HEK293 (cell line): ENCODE measurements around the gene EEF1A2.

Experiments
- CTCF ChIA-PET: fragments of 350-600 bp; formaldehyde crosslinking; extraction: SDS; loops from one replicate; lab custom pipeline; 2021; ENCODE audit warnings: antibody characterized with exemption; lab: Yijun Ruan, JAX
- POLR2A ChIA-PET: fragments of 300-600 bp; formaldehyde crosslinking; extraction: SDS; loops from one replicate; lab custom pipeline; 2020; ENCODE audit warnings: antibody characterized with exemption, inconsistent platforms; lab: Yijun Ruan, JAX
- H3K27ac ChIP-seq: fragments of 200-500 bp; sonication (Bioruptor generic); 2 replicates; pipeline ENCODE4 v1.5.1; 2014; ENCODE audit warnings: low read depth, low read length, control low read depth, inconsistent platforms; ENCODE audit errors: extremely low read depth
- H3K36me3 ChIP-seq, 2 experiments: fragments of 200-500 bp in 1 of 2; sonication (Bioruptor generic) in 1 of 2; 1 replicate in 1 of 2; 2 replicates in 1 of 2; pipeline ENCODE4 v1.5.1; 2014 to 2017; ENCODE audit warnings: inconsistent platforms in 2 of 2, low read length in 2 of 2; ENCODE audit not compliant: control insufficient read depth in 2 of 2, insufficient read depth in 1 of 2
- H3K4me1 ChIP-seq: fragments of 200-500 bp; sonication (Bioruptor generic); 2 replicates; pipeline ENCODE4 v1.5.1; 2014; ENCODE audit warnings: mild to moderate bottlenecking, low read length, inconsistent platforms; ENCODE audit not compliant: control insufficient read depth, insufficient read depth
- H3K4me3 ChIP-seq: 2 replicates; pipeline ENCODE4 v1.5.1; 2011; ENCODE audit warnings: low read depth, mild to moderate bottlenecking, control low read depth, low read length, moderate library complexity
- H3K9me3 ChIP-seq: fragments of 200-500 bp; sonication (Bioruptor generic); 2 replicates; pipeline ENCODE4 v1.5.1; 2014; ENCODE audit warnings: low read depth, low read length, inconsistent platforms; ENCODE audit not compliant: control insufficient read depth, insufficient read depth
- SP2 ChIP-seq: fragments of 450-650 bp; formaldehyde crosslinking; IDR thresholded peaks from 2 replicates; pipeline ENCODE4 v1.5.1; 2016; ENCODE audit warnings: missing biosample characterization, missing genetic modification characterization
- WT1 ChIP-seq: fragments of 450-650 bp; formaldehyde crosslinking; IDR thresholded peaks from 2 replicates; pipeline ENCODE4 v1.5.1; 2016; ENCODE audit warnings: missing biosample characterization, missing genetic modification characterization
- ZBTB8A ChIP-seq: fragments of 450-650 bp; formaldehyde crosslinking; IDR thresholded peaks from 2 replicates; pipeline ENCODE4 v1.5.1; 2016; ENCODE audit warnings: missing biosample characterization, missing genetic modification characterization
- ZNF10 ChIP-seq: fragments of 450-650 bp; formaldehyde crosslinking; IDR thresholded peaks from 2 replicates; pipeline ENCODE4 v1.5.1; 2017; ENCODE audit warnings: missing biosample characterization, missing genetic modification characterization
- ZNF221 ChIP-seq: fragments of 450-650 bp; formaldehyde crosslinking; IDR thresholded peaks from 2 replicates; pipeline ENCODE4 v1.5.1; 2017; ENCODE audit warnings: missing biosample characterization, missing genetic modification characterization, borderline replicate concordance
- ZNF223 ChIP-seq: fragments of 450-650 bp; formaldehyde crosslinking; IDR thresholded peaks from 2 replicates; pipeline ENCODE4 v1.5.1; 2016; ENCODE audit warnings: missing biosample characterization, missing genetic modification characterization
- ZNF274 ChIP-seq, 2 experiments: fragments of 200-500 bp in 1 of 2; fragments of 450-650 bp in 1 of 2; sonication (Bioruptor generic) in 1 of 2; formaldehyde crosslinking in 1 of 2; IDR thresholded peaks; 2 replicates each; pipeline versions ENCODE4 v1.5.1 to v1.6.1; 2014 to 2016; ENCODE audit warnings: borderline replicate concordance in 1 of 2, inconsistent platforms in 1 of 2, low read length in 1 of 2, missing biosample characterization in 1 of 2, missing genetic modification characterization in 1 of 2
- ZNF324 ChIP-seq: fragments of 450-650 bp; formaldehyde crosslinking; IDR thresholded peaks from 2 replicates; pipeline ENCODE4 v1.5.1; 2016; ENCODE audit warnings: missing biosample characterization, missing genetic modification characterization
- ZNF354C ChIP-seq: fragments of 450-650 bp; formaldehyde crosslinking; IDR thresholded peaks from 2 replicates; pipeline ENCODE4 v1.5.1; 2016; ENCODE audit warnings: missing biosample characterization, missing genetic modification characterization, low read depth, borderline replicate concordance
- ZNF48 ChIP-seq: fragments of 450-650 bp; formaldehyde crosslinking; IDR thresholded peaks from 2 replicates; pipeline ENCODE4 v1.5.1; 2016; ENCODE audit warnings: missing biosample characterization, missing genetic modification characterization
- ZNF544 ChIP-seq: fragments of 450-650 bp; formaldehyde crosslinking; IDR thresholded peaks from 2 replicates; pipeline ENCODE4 v1.5.0; 2017; ENCODE audit warnings: missing biosample characterization, missing genetic modification characterization
- ZNF548 ChIP-seq: fragments of 450-650 bp; formaldehyde crosslinking; IDR thresholded peaks from 2 replicates; pipeline ENCODE4 v1.5.1; 2016; ENCODE audit warnings: missing biosample characterization, missing genetic modification characterization
- ZNF561 ChIP-seq: fragments of 450-650 bp; IDR thresholded peaks from 2 replicates; pipeline ENCODE4 v1.5.1; 2018; ENCODE audit warnings: missing biosample characterization, missing genetic modification characterization, borderline replicate concordance
- ZNF629 ChIP-seq: fragments of 450-650 bp; formaldehyde crosslinking; IDR thresholded peaks from 2 replicates; pipeline ENCODE4 v1.5.1; 2017; ENCODE audit warnings: missing biosample characterization, missing genetic modification characterization
- ZNF747 ChIP-seq: fragments of 450-650 bp; formaldehyde crosslinking; IDR thresholded peaks from 2 replicates; pipeline ENCODE4 v1.5.1; 2016; ENCODE audit warnings: missing biosample characterization, missing genetic modification characterization
- ZNF830 ChIP-seq: fragments of 450-650 bp; IDR thresholded peaks from 2 replicates; pipeline ENCODE4 v1.5.0; 2018; ENCODE audit warnings: missing biosample characterization, missing genetic modification characterization, low read depth, mild to moderate bottlenecking, moderate library complexity
- TF ChIP-seq, protein P1 (sequence below): fragments of 450-650 bp; IDR thresholded peaks from 2 replicates; pipeline ENCODE4 v1.5.1; 2018; ENCODE audit warnings: missing biosample characterization, mild to moderate bottlenecking, missing genetic modification characterization
- TF ChIP-seq, protein P2 (sequence below): fragments of 450-650 bp; formaldehyde crosslinking; IDR thresholded peaks from 2 replicates; pipeline ENCODE4 v1.5.1; 2016; ENCODE audit warnings: missing biosample characterization, missing genetic modification characterization
- TF ChIP-seq, protein P3 (sequence below): fragments of 450-650 bp; formaldehyde crosslinking; IDR thresholded peaks from 2 replicates; pipeline ENCODE4 v1.5.1; 2016; ENCODE audit warnings: missing biosample characterization, missing genetic modification characterization
- TF ChIP-seq, protein P4 (sequence below): fragments of 450-650 bp; formaldehyde crosslinking; IDR thresholded peaks from 2 replicates; pipeline ENCODE4 v1.5.1; 2016; ENCODE audit warnings: missing biosample characterization, missing genetic modification characterization
- TF ChIP-seq, protein P5 (sequence below): fragments of 450-650 bp; formaldehyde crosslinking; IDR thresholded peaks from 2 replicates; pipeline ENCODE4 v1.5.1; 2016; ENCODE audit warnings: missing biosample characterization, missing genetic modification characterization

The EEF1A2 gene

DNA sequence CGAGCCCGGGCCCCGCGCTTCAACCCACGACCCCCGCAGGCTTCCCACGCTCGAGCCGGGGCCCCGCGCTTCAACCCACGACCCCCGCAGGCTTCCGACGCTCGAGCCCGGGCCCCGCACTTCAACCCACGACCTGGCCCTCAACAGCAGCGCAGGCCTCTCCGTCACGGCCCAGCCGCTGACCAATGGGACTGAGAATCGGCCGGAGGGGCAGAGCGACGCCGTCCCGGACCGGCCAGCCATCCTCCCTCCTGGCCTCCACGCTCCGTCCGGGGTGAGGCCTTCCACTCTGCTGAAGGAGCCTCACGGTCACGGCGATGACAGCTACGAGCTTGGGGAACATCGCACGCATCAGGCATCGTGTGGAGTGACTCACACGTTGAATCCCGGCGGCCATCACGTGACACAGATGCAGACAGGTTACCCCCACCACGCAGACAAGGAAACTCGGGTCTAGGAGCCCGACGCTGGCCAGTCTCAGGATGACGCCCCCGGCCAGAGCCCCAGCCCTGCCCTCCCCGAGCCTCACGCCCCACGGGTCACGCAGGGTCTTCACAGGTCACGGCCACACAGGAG lies 32.5 kb downstream of the EEF1A2 start:
- no peak overlapping the region for H3K27ac ChIP-seq
- no peaks in the 10 kb centered on the region for H3K9me3 ChIP-seq
- no peak for TF ChIP-seq ZNF223 (tag by site-specific recombination)
- TF ChIP-seq ZNF629: no peak
- TF ChIP-seq, protein P1, sequence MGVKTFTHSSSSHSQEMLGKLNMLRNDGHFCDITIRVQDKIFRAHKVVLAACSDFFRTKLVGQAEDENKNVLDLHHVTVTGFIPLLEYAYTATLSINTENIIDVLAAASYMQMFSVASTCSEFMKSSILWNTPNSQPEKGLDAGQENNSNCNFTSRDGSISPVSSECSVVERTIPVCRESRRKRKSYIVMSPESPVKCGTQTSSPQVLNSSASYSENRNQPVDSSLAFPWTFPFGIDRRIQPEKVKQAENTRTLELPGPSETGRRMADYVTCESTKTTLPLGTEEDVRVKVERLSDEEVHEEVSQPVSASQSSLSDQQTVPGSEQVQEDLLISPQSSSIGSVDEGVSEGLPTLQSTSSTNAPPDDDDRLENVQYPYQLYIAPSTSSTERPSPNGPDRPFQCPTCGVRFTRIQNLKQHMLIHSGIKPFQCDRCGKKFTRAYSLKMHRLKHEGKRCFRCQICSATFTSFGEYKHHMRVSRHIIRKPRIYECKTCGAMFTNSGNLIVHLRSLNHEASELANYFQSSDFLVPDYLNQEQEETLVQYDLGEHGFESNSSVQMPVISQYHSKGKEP (tag by site-specific recombination): no peak
- no peak for TF ChIP-seq ZNF324
- TF ChIP-seq ZNF548 (tag by site-specific recombination): no peak
- POLR2A ChIA-PET: no interaction called here
- no peak overlapping the region for H3K4me3 ChIP-seq
- H3K36me3 ChIP-seq: no peaks in the 10 kb centered on the region
- H3K4me1 ChIP-seq: no peaks in the 10 kb centered on the region
- CTCF ChIA-PET: no interaction called here

DNA sequence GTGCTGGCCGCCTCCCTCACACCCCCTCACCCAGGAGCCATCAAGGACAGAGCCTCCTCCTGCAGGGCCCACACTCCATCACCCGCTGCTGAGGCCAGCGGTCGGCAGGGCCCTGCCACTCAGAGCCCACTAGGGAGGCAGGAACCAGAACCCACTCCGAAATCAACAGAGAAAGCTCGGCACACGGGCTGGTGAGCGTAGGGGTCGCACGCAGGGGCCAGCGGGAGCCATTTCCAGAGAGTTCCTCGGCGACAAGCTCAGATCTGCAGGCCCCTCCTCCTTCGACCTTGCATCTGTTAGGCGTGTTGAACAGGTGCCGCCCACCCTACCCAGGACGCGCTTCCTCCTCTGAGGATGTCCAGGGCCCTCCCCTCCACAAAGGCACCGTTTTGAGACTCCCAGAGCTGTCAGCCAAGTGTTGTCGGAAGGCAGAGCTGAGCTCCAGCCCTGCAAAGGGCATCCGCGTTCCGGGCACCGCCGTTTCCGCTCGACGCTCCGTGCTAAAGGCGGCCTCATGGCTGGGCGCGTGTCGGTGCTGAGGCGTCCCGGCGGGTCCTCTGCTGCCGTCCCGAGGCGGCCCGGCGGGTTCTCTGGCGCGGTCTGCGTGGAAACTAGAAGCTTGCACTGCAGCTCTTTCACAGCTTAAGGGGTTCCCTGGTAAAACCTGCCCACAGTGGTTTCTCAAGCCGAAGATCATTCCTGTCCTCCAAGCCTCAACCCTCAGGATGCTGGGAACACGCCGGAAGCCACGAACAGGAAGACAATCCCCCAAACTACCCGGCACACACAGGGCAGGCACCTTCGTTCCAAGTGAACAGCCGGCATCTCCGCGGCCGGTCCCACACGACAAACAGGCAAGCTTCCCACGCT lies 33.3 kb downstream of the EEF1A2 start:
- ChIA-PET POLR2A (no interaction called here), CTCF (interaction anchor here (0.7 to 1.9 kb wide), 5 partner anchors 24 to 410 kb away, joined by 3 to 7 read pairs (median 3); no protein-coding TSS in a partner anchor)
- Histone ChIP-seq H3K9me3 (no peaks in the 10 kb centered on the region), H3K36me3 (no peaks in the 10 kb centered on the region), H3K4me3 (no peak overlapping the region), H3K4me1 (no peaks in the 10 kb centered on the region), H3K27ac (no peak overlapping the region)
- TF ChIP-seq ZNF747 (tag by site-specific recombination) (no peak), SP2 (no peak), ZNF10 (tag by site-specific recombination) (no peak), ZNF830 (no peak), ZNF221 (no peak), ZNF544 (no peak), ZNF354C (no peak), ZNF48 (tag by site-specific recombination) (no peak), ZNF274 (IDR thresholded peaks at IDR 0.05; ENCODE audit: low read length) (no peak), ZNF274 (tag by site-specific recombination; IDR thresholded peaks at IDR 0.05; ENCODE audit: borderline replicate concordance) (no peak), ZBTB8A (tag by site-specific recombination) (0 out of 2 replicates have a peak, but pooled peaks have one; percentile 34), ZNF561 (no peak), WT1 (tag by site-specific recombination) (no peak)
- TF ChIP-seq, protein P2, sequence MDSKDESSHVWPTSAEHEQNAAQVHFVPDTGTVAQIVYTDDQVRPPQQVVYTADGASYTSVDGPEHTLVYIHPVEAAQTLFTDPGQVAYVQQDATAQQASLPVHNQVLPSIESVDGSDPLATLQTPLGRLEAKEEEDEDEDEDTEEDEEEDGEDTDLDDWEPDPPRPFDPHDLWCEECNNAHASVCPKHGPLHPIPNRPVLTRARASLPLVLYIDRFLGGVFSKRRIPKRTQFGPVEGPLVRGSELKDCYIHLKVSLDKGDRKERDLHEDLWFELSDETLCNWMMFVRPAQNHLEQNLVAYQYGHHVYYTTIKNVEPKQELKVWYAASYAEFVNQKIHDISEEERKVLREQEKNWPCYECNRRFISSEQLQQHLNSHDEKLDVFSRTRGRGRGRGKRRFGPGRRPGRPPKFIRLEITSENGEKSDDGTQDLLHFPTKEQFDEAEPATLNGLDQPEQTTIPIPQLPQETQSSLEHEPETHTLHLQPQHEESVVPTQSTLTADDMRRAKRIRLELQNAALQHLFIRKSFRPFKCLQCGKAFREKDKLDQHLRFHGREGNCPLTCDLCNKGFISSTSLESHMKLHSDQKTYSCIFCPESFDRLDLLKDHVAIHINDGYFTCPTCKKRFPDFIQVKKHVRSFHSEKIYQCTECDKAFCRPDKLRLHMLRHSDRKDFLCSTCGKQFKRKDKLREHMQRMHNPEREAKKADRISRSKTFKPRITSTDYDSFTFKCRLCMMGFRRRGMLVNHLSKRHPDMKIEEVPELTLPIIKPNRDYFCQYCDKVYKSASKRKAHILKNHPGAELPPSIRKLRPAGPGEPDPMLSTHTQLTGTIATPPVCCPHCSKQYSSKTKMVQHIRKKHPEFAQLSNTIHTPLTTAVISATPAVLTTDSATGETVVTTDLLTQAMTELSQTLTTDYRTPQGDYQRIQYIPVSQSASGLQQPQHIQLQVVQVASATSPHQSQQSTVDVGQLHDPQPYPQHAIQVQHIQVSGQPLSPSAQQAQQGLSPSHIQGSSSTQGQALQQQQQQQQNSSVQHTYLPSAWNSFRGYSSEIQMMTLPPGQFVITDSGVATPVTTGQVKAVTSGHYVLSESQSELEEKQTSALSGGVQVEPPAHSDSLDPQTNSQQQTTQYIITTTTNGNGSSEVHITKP (tag by site-specific recombination): peak; percentile 35; the same call in 1 of the 2 replicates
- TF ChIP-seq, protein P3, sequence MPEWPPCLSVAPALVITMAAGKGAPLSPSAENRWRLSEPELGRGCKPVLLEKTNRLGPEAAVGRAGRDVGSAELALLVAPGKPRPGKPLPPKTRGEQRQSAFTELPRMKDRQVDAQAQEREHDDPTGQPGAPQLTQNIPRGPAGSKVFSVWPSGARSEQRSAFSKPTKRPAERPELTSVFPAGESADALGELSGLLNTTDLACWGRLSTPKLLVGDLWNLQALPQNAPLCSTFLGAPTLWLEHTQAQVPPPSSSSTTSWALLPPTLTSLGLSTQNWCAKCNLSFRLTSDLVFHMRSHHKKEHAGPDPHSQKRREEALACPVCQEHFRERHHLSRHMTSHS (tag by site-specific recombination): no peak
- TF ChIP-seq, protein P4, sequence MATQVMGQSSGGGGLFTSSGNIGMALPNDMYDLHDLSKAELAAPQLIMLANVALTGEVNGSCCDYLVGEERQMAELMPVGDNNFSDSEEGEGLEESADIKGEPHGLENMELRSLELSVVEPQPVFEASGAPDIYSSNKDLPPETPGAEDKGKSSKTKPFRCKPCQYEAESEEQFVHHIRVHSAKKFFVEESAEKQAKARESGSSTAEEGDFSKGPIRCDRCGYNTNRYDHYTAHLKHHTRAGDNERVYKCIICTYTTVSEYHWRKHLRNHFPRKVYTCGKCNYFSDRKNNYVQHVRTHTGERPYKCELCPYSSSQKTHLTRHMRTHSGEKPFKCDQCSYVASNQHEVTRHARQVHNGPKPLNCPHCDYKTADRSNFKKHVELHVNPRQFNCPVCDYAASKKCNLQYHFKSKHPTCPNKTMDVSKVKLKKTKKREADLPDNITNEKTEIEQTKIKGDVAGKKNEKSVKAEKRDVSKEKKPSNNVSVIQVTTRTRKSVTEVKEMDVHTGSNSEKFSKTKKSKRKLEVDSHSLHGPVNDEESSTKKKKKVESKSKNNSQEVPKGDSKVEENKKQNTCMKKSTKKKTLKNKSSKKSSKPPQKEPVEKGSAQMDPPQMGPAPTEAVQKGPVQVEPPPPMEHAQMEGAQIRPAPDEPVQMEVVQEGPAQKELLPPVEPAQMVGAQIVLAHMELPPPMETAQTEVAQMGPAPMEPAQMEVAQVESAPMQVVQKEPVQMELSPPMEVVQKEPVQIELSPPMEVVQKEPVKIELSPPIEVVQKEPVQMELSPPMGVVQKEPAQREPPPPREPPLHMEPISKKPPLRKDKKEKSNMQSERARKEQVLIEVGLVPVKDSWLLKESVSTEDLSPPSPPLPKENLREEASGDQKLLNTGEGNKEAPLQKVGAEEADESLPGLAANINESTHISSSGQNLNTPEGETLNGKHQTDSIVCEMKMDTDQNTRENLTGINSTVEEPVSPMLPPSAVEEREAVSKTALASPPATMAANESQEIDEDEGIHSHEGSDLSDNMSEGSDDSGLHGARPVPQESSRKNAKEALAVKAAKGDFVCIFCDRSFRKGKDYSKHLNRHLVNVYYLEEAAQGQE (tag by site-specific recombination): no peak
- TF ChIP-seq, protein P5, sequence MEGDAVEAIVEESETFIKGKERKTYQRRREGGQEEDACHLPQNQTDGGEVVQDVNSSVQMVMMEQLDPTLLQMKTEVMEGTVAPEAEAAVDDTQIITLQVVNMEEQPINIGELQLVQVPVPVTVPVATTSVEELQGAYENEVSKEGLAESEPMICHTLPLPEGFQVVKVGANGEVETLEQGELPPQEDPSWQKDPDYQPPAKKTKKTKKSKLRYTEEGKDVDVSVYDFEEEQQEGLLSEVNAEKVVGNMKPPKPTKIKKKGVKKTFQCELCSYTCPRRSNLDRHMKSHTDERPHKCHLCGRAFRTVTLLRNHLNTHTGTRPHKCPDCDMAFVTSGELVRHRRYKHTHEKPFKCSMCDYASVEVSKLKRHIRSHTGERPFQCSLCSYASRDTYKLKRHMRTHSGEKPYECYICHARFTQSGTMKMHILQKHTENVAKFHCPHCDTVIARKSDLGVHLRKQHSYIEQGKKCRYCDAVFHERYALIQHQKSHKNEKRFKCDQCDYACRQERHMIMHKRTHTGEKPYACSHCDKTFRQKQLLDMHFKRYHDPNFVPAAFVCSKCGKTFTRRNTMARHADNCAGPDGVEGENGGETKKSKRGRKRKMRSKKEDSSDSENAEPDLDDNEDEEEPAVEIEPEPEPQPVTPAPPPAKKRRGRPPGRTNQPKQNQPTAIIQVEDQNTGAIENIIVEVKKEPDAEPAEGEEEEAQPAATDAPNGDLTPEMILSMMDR: no peak
